ENCODE measurements around the gene FAM228B.

DNA sequence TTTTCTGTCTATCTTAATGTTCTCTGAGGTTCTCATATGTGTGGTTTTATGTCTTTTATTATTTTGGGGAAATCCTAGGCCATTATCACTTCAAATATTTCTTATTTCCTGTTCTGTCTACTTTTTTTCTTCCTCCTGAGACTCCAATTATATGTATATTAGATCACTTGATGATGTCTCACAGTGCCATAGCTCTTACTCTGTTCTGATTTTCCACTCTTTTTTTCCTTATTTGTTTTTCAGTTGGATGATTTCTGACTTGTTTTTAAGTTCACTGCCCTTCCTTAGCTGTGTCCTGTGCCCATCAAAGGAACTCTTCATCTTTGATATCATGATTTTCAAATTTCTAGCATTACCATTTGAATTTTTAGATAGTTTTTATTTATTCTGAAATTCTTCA lies 24.1 kb downstream of the FAM228B start:
- TF ChIP-seq, protein P1, sequence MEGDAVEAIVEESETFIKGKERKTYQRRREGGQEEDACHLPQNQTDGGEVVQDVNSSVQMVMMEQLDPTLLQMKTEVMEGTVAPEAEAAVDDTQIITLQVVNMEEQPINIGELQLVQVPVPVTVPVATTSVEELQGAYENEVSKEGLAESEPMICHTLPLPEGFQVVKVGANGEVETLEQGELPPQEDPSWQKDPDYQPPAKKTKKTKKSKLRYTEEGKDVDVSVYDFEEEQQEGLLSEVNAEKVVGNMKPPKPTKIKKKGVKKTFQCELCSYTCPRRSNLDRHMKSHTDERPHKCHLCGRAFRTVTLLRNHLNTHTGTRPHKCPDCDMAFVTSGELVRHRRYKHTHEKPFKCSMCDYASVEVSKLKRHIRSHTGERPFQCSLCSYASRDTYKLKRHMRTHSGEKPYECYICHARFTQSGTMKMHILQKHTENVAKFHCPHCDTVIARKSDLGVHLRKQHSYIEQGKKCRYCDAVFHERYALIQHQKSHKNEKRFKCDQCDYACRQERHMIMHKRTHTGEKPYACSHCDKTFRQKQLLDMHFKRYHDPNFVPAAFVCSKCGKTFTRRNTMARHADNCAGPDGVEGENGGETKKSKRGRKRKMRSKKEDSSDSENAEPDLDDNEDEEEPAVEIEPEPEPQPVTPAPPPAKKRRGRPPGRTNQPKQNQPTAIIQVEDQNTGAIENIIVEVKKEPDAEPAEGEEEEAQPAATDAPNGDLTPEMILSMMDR (IDR thresholded peaks at IDR 0.05; ENCODE audit: low read depth, low read length), result no peak
- TF ChIP-seq POLR2A (IDR thresholded peaks at IDR 0.05; ENCODE audit: extremely low read depth, insufficient read length), result no peak
- TF ChIP-seq, protein P2, sequence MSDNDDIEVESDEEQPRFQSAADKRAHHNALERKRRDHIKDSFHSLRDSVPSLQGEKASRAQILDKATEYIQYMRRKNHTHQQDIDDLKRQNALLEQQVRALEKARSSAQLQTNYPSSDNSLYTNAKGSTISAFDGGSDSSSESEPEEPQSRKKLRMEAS (IDR thresholded peaks at IDR 0.05; ENCODE audit: low read depth, low read length), result no peak
- TF ChIP-seq MYC (IDR thresholded peaks at IDR 0.05; ENCODE audit: low read depth, low read length), result no peak

Measured in NB4 (cell line).